Measurements from ENCODE around the gene FARS2. TPM values are rescaled to one million over a fixed set of nuclear protein-coding genes. Genes with fewer than 3 reads are reported as not detected.

FARS2 gene
- total and polyA plus RNA-seq, 9 of the 15 experiments (the other 6 are each of a cell fraction or from before 2014, with no cell fraction given): 16.5 to 62.2 (median 27.0) TPM

DNA sequence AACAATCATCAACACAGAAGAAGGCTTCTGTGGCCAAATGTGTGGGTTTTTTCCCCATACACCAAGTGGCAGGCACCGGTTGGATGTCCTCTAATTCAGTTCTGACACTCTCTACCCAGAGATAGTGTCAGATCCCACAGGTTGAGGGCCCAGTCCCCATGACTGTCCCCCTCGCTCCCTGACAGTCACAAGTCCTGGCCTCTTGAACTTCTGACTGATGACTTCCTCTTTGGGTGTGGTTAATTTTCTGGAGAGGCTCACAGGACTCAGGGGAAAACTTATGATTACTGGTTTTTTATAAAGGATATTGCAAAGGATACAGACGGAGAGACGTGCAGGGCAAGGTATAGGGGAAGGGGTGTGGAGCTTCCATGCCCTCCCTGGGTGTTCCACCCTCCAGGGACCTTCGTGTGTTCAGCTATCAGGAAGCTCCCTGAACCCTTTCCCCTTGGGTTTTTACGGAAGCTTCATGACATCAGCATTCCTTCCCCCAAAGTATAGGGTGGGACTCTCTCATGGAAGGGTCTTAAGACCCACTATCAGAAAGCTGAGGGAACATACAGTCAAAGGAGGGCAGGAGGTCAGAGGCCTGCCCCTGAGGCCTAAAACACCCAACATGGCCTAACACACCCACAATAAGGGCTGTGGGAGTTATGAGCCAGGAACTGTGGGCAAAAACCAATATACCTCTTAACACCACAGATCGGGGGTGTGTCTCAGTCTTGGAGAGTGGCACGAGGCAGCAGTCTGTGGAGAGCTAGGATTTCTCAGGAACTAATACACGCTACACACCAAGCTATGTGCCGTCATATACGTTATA lies 33.3 kb downstream of the FARS2 start (continued):
- TF ChIP-seq IRF2 (CRISPR knock-in tag; IDR thresholded peaks at IDR 0.05) (no peak), CC2D1A (IDR thresholded peaks at IDR 0.05) (0 out of 2 replicates have a peak, but pooled peaks have one; percentile 25), ZNF232 (CRISPR knock-in tag; IDR thresholded peaks at IDR 0.05) (no peak), FOSL1 (tag; conservative IDR thresholded peaks at IDR 0.05) (peak; percentile 39), SOX6 (IDR thresholded peaks at IDR 0.05) (no peak), ZSCAN29 (IDR thresholded peaks at IDR 0.05) (no peak), MTA3 (IDR thresholded peaks at IDR 0.05; ENCODE audit: borderline replicate concordance) (peak; percentile 49; the same call in 1 of the 2 replicates), ZNF764 (CRISPR knock-in tag; IDR thresholded peaks at IDR 0.05; ENCODE audit: low read depth) (no peak), PYGO2 (tag; IDR thresholded peaks at IDR 0.05) (0 out of 2 replicates have a peak, but pooled peaks have one; percentile 23), SUPT5H (IDR thresholded peaks at IDR 0.05) (0 out of 2 replicates have a peak, but pooled peaks have one; percentile 32), U2AF1 (optimal IDR thresholded peaks at IDR 0.05; ENCODE audit: low read depth, low read length) (no peak), ZNF444 (CRISPR knock-in tag; IDR thresholded peaks at IDR 0.05) (no peak), NFIX (CRISPR knock-in tag; IDR thresholded peaks at IDR 0.05; ENCODE audit: low read depth) (no peak), KLF13 (tag; IDR thresholded peaks at IDR 0.05; ENCODE audit: borderline replicate concordance, low read depth) (0 out of 2 replicates have a peak, but pooled peaks have one; percentile 11), HMGN3 (IDR thresholded peaks at IDR 0.05; ENCODE audit: borderline replicate concordance, extremely low read depth, insufficient read length, low read depth, low read length) (no peak), CREM (IDR thresholded peaks at IDR 0.05; ENCODE audit: low read depth) (peak; percentile 30; the same call in 1 of the 2 replicates)
- TF ChIP-seq, protein P1, sequence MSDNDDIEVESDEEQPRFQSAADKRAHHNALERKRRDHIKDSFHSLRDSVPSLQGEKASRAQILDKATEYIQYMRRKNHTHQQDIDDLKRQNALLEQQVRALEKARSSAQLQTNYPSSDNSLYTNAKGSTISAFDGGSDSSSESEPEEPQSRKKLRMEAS (CRISPR knock-in tag; IDR thresholded peaks at IDR 0.05): peak; percentile 44; the same call in 1 of the 2 replicates
- TF ChIP-seq, protein P2, sequence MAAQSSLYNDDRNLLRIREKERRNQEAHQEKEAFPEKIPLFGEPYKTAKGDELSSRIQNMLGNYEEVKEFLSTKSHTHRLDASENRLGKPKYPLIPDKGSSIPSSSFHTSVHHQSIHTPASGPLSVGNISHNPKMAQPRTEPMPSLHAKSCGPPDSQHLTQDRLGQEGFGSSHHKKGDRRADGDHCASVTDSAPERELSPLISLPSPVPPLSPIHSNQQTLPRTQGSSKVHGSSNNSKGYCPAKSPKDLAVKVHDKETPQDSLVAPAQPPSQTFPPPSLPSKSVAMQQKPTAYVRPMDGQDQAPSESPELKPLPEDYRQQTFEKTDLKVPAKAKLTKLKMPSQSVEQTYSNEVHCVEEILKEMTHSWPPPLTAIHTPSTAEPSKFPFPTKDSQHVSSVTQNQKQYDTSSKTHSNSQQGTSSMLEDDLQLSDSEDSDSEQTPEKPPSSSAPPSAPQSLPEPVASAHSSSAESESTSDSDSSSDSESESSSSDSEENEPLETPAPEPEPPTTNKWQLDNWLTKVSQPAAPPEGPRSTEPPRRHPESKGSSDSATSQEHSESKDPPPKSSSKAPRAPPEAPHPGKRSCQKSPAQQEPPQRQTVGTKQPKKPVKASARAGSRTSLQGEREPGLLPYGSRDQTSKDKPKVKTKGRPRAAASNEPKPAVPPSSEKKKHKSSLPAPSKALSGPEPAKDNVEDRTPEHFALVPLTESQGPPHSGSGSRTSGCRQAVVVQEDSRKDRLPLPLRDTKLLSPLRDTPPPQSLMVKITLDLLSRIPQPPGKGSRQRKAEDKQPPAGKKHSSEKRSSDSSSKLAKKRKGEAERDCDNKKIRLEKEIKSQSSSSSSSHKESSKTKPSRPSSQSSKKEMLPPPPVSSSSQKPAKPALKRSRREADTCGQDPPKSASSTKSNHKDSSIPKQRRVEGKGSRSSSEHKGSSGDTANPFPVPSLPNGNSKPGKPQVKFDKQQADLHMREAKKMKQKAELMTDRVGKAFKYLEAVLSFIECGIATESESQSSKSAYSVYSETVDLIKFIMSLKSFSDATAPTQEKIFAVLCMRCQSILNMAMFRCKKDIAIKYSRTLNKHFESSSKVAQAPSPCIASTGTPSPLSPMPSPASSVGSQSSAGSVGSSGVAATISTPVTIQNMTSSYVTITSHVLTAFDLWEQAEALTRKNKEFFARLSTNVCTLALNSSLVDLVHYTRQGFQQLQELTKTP (IDR thresholded peaks at IDR 0.05; ENCODE audit: low read depth in 1 of 2, partially characterized antibody in 2 of 2): no peak
- TF ChIP-seq, protein P3, sequence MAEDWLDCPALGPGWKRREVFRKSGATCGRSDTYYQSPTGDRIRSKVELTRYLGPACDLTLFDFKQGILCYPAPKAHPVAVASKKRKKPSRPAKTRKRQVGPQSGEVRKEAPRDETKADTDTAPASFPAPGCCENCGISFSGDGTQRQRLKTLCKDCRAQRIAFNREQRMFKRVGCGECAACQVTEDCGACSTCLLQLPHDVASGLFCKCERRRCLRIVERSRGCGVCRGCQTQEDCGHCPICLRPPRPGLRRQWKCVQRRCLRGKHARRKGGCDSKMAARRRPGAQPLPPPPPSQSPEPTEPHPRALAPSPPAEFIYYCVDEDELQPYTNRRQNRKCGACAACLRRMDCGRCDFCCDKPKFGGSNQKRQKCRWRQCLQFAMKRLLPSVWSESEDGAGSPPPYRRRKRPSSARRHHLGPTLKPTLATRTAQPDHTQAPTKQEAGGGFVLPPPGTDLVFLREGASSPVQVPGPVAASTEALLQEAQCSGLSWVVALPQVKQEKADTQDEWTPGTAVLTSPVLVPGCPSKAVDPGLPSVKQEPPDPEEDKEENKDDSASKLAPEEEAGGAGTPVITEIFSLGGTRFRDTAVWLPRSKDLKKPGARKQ (CRISPR knock-in tag; IDR thresholded peaks at IDR 0.05): no peak
